MCF 10A (cell line): ENCODE results near the gene SPINK9. TPM values are rescaled to one million over a fixed set of nuclear protein-coding genes. Genes with fewer than 3 reads are reported as not detected.

Source experiments
- BruUV-seq: library from RNA; stranded (reverse); fragments of 400-500 nt; replicated peaks from 2 replicates; lab custom pipeline; 2021; lab: Mats Ljungman, UMichigan
- CTCF ChIA-PET: fragments of 300-600 bp; sonication (Branson Sonifier 250); formaldehyde crosslinking; extraction: SDS; loops from one replicate; lab custom pipeline; 2021; ENCODE audit warnings: antibody characterized with exemption, inconsistent platforms; lab: Yijun Ruan, JAX
- POLR2A ChIA-PET: fragments of 300-600, 350-650 bp; sonication (Branson Sonifier 250); formaldehyde crosslinking; extraction: SDS; loops from one replicate; lab custom pipeline; 2020; ENCODE audit warnings: antibody characterized with exemption, inconsistent platforms; lab: Yijun Ruan, JAX
- DNase-seq: peaks from one replicate; pipeline ENCODE4 v3.0.0-alpha.2; 2018; ENCODE audit not compliant: unreplicated experiment
- H3K27ac Mint-ChIP-seq: one replicate; pipeline ENCODE4 v1.8.0; 2022; ENCODE audit warnings: mild to moderate bottlenecking, low read depth, mixed read lengths; ENCODE audit not compliant: unreplicated experiment
- H3K27me3 Mint-ChIP-seq: one replicate; pipeline ENCODE4 v1.8.0; 2022; ENCODE audit warnings: mixed read lengths; ENCODE audit not compliant: insufficient read depth, unreplicated experiment
- H3K36me3 Mint-ChIP-seq: one replicate; pipeline ENCODE4 v1.8.0; 2022; ENCODE audit warnings: mild to moderate bottlenecking, moderate library complexity, mixed read lengths; ENCODE audit not compliant: insufficient read depth, unreplicated experiment
- H3K4me1 Mint-ChIP-seq: one replicate; pipeline ENCODE4 v1.8.0; 2022; ENCODE audit warnings: mixed read lengths; ENCODE audit not compliant: insufficient read depth, unreplicated experiment
- H3K4me3 Mint-ChIP-seq: one replicate; pipeline ENCODE4 v1.8.0; 2022; ENCODE audit warnings: mild to moderate bottlenecking, moderate library complexity, mixed read lengths; ENCODE audit not compliant: unreplicated experiment
- H3K9me3 Mint-ChIP-seq: one replicate; pipeline ENCODE4 v1.8.0; 2022; ENCODE audit warnings: mixed read lengths; ENCODE audit not compliant: unreplicated experiment
- CTCF ChIP-seq: fragments of 200-600 bp; IDR thresholded peaks from one replicate; pipeline ENCODE4 v1.8.0; 2022; ENCODE audit warnings: antibody characterized with exemption, mild to moderate bottlenecking; ENCODE audit not compliant: unreplicated experiment
- intact Hi-C: fragments of 100-400 bp; cut with micrococcal nuclease; formaldehyde crosslinking; loops from 2 replicates; pipeline ENCODE4 v1.14.1; 2022
- total RNA-seq: library from RNA; stranded (reverse); gene quantifications from 2 replicates; pipeline ENCODE4 v1.2.3, GENCODE V29; 2022

Gene SPINK9
- total RNA-seq, 1 experiment from 2014 or later = not detected

- no TSS peak for BruUV-seq
- intact Hi-C loops = no loop called here
- ChIA-PET POLR2A (no interaction called here), CTCF (interaction anchor here (1.5 kb wide), 1 partner anchor 31 kb away, joined by 9 read pairs; no protein-coding TSS in a partner anchor)
- DNase-seq = no peak
- peaks cover 12% of the 10 kb centered on the region for H3K9me3 Mint-ChIP-seq
- H3K36me3 Mint-ChIP-seq = no peaks in the 10 kb centered on the region
- TF ChIP-seq CTCF = no peak
- H3K4me3 Mint-ChIP-seq = no peak overlapping the region
- H3K27ac Mint-ChIP-seq = peak overlapping the region; percentile 73
- H3K27me3 Mint-ChIP-seq = no peaks in the 10 kb centered on the region
- H3K4me1 Mint-ChIP-seq = peaks cover 19% of the 10 kb centered on the region
These were observed 8.5 kb downstream of the SPINK9 start for GRCh38 chr5:148343603-148344487.

- no TSS peak for BruUV-seq
- no peak for TF ChIP-seq CTCF
- Mint-ChIP-seq H3K27ac (no peak overlapping the region), H3K36me3 (no peaks in the 10 kb centered on the region), H3K4me1 (peaks cover 12% of the 10 kb centered on the region), H3K4me3 (no peak overlapping the region), H3K27me3 (no peaks in the 10 kb centered on the region), H3K9me3 (peaks cover under 1% of the 10 kb centered on the region)
- no peak for DNase-seq
- intact Hi-C loops = no loop called here
- ChIA-PET POLR2A (no interaction called here), CTCF (interaction anchor here (0.9 to 1.6 kb wide), 2 partner anchors 27 to 168 kb away, joined by 3 to 4 read pairs; no protein-coding TSS in a partner anchor)
These were observed 12.3 kb downstream of the SPINK9 start for GRCh38 chr5:148347706-148348105.

GRCh38 chr5:148352696-148353095, 17.3 kb downstream of the SPINK9 start:
- POLR2A ChIA-PET = interaction anchor here (0.6 kb wide), 1 partner anchor 31 kb away, joined by 3 read pairs; the partner anchor contains the start of gene FBXO38
- no peak overlapping the region for H3K27ac Mint-ChIP-seq
- CTCF ChIA-PET = interaction anchor here (0.6 to 2.0 kb wide), 4 partner anchors 62 to 266 kb away, joined by 3 to 9 read pairs (median 4); no protein-coding TSS in a partner anchor
- no peak for DNase-seq
- intact Hi-C loops = loop anchor here (1.0 to 2.0 kb wide), 3 partner anchors 38 to 173 kb away; no protein-coding TSS in a partner anchor
- H3K9me3 Mint-ChIP-seq = no peaks in the 10 kb centered on the region
- BruUV-seq = no TSS peak
- TF ChIP-seq CTCF = no peak
- no peaks in the 10 kb centered on the region for H3K27me3 Mint-ChIP-seq
- H3K4me3 Mint-ChIP-seq = no peak overlapping the region
- H3K4me1 Mint-ChIP-seq = no peaks in the 10 kb centered on the region
- no peaks in the 10 kb centered on the region for H3K36me3 Mint-ChIP-seq

GRCh38 chr5:148353634-148354033, 18.3 kb downstream of the SPINK9 start:
- CTCF ChIA-PET = interaction anchor here (0.9 to 2.0 kb wide), 2 partner anchors 63 to 174 kb away, joined by 6 to 9 read pairs; no protein-coding TSS in a partner anchor
- peak; percentile 14 for DNase-seq
- peak; percentile 29 for TF ChIP-seq CTCF
- no peaks in the 10 kb centered on the region for H3K4me1 Mint-ChIP-seq
- no TSS peak for BruUV-seq
- intact Hi-C loops = loop anchor here (1.0 to 2.0 kb wide), 3 partner anchors 39 to 174 kb away; no protein-coding TSS in a partner anchor
- POLR2A ChIA-PET = interaction anchor here (0.5 kb wide), 1 partner anchor 13 kb away, joined by 3 read pairs; no protein-coding TSS in a partner anchor
- no peaks in the 10 kb centered on the region for H3K36me3 Mint-ChIP-seq
- H3K27me3 Mint-ChIP-seq = no peaks in the 10 kb centered on the region
- no peaks in the 10 kb centered on the region for H3K9me3 Mint-ChIP-seq
- no peak overlapping the region for H3K27ac Mint-ChIP-seq
- no peak overlapping the region for H3K4me3 Mint-ChIP-seq
